ENCODE results near the gene FAM170B. TPM values are rescaled to one million over a fixed set of nuclear protein-coding genes. Genes with fewer than 3 reads are reported as not detected.
A peak's percentile ranks its signal among the peaks of the same experiment; 100 is the strongest.

The FAM170B gene
- total and polyA plus RNA-seq, 9 of the 15 experiments (the other 6 are each of a cell fraction or from before 2014, with no cell fraction given), result 0.11 to 0.21 TPM; not detected in 7

- TF ChIP-seq ZBTB7A (IDR thresholded peaks at IDR 0.05; ENCODE audit: borderline replicate concordance, control insufficient read depth, low read depth, low read length), result no peak
- TF ChIP-seq ZC3H4 (CRISPR knock-in tag; IDR thresholded peaks at IDR 0.05; ENCODE audit: borderline replicate concordance), result no peak
- no peak for TF ChIP-seq BCLAF1 (IDR thresholded peaks at IDR 0.05; ENCODE audit: borderline replicate concordance in 1 of 2, control insufficient read depth in 1 of 2, low read depth in 2 of 2, low read length in 1 of 2)
- peaks cover under 1 to 5% of the 10 kb centered on the region in 2 experiments; a peak in 2 of 5 replicates for H3K4me1 ChIP-seq (replicated peaks in 1 of 2; ENCODE audit: control insufficient read depth in 2 of 2, insufficient read depth in 2 of 2, low read length in 2 of 2)
- ChIA-PET POLR2A (no interaction called here), CTCF (ENCODE audit: low intra/inter-chr PET ratio) (no interaction called here)
- 0 out of 4 replicates have a peak overlapping the region, but pooled peaks of 1 of the 2 experiments have one; percentile 11 for H3K9ac ChIP-seq (ENCODE audit: insufficient read depth in 1 of 2, low read depth in 2 of 2, low read length in 2 of 2)
- ATAC-seq (no peak), FAIRE-seq (no peak), DNase-seq (ENCODE audit: extremely low read depth in 1 of 4, low spot score in 3 of 4) (no peak)
- intact Hi-C loops (cut with micrococcal nuclease) (no loop called here), in situ Hi-C loops (cut with MboI) (no loop called here)
- no peak overlapping the region for H3K4me2 ChIP-seq (ENCODE audit: insufficient read depth, low read length)
- no peak overlapping the region for H3K4me3 ChIP-seq
- no peaks in the 10 kb centered on the region for H3K9me3 ChIP-seq (replicated peaks; ENCODE audit: control insufficient read depth, insufficient read depth, low read depth, low read length)
- WGBS (ENCODE audit: insufficient coverage, low coverage, missing lambda C conversion rate), result 24% methylated on average over 3 of the region's 3 CpGs
- no TSS peak for BruUV-seq (replicated peaks)
- no peaks in the 10 kb centered on the region for H3K9me1 ChIP-seq (ENCODE audit: control insufficient read depth, insufficient read depth, low read length)
- no peaks in the 10 kb centered on the region for H3K36me3 ChIP-seq (ENCODE audit: control insufficient read depth, insufficient read depth, low read length)
- H4K20me1 ChIP-seq (replicated peaks; ENCODE audit: control insufficient read depth, insufficient read depth, low read length), result no peaks in the 10 kb centered on the region
- H3K27me3 ChIP-seq (ENCODE audit: control insufficient read depth in 2 of 2, insufficient read depth in 2 of 2, low read length in 2 of 2), result peaks cover 0 to 4% of the 10 kb centered on the region in 2 experiments; a peak in 1 of 5 replicates
- 0 out of 2 replicates have a peak overlapping the region, but pooled peaks have one; percentile 3 for H2AFZ ChIP-seq (ENCODE audit: low read depth, low read length)
- no peaks in the 10 kb centered on the region for H3K79me2 ChIP-seq (ENCODE audit: control insufficient read depth, insufficient read depth, low read length)
- no peak overlapping the region for H3K27ac ChIP-seq (ENCODE audit: extremely low read depth, low read depth, low read length)
Measured at GRCh38 chr10:49120911-49121310, 12.9 kb downstream of the FAM170B start.

All from K562 (cell line).